GM12878 (cell line): ENCODE results near the gene DOCK2. TPM values are rescaled to one million over a fixed set of nuclear protein-coding genes. Genes with fewer than 3 reads are reported as not detected.

Source experiments
- ATAC-seq: fragments of 200-7000 bp; cut with Tn5 transposase; 3 replicates; pipeline ENCODE4 v1.9.1; 2020; ENCODE audit warnings: mild to moderate bottlenecking, moderate library complexity
- BruUV-seq: library from RNA; stranded (reverse); fragments of 400-500 nt; replicated peaks from 2 replicates; lab custom pipeline; 2021; lab: Mats Ljungman, UMichigan
- CTCF ChIA-PET: fragments of 300-600 bp; sonication (Branson Sonifier 250); formaldehyde crosslinking; extraction: SDS; loops from one replicate; lab custom pipeline; 2021; ENCODE audit warnings: inconsistent platforms; lab: Yijun Ruan, JAX
- POLR2A ChIA-PET: fragments of 350-600 bp; formaldehyde crosslinking; extraction: SDS; loops from one replicate; lab custom pipeline; 2021; ENCODE audit warnings: inconsistent platforms; lab: Charles Lee
- RAD21 ChIA-PET: fragments of 300-600 bp; sonication (Branson Sonifier 250); formaldehyde crosslinking; loops from one replicate; lab custom pipeline; 2023; ENCODE audit warnings: antibody characterized with exemption; ENCODE audit not compliant: unreplicated experiment; lab: Charles Lee
- SMC1A ChIA-PET: fragments of 300-600 bp; sonication (Branson Sonifier 250); formaldehyde crosslinking; loops from one replicate; lab custom pipeline; 2023; ENCODE audit not compliant: unreplicated experiment, uncharacterized antibody; lab: Charles Lee
- DNase-seq: peaks from one replicate; pipeline ENCODE4 v3.0.0-alpha.2; 2011; ENCODE audit warnings: low read depth, low spot score
- FAIRE-seq: peaks from 3 replicates; lab custom pipeline; 2011; peaks lifted over from hg19 to GRCh38; lab: Jason Lieb, UNC
- H2AFZ ChIP-seq: 2 replicates; pipeline ENCODE4 v1.6.0; 2011; ENCODE audit warnings: low read depth, low read length, control low read depth; ENCODE audit not compliant: control insufficient read depth
- H3K27ac ChIP-seq: 2 replicates; pipeline ENCODE4 v1.5.1; 2011; ENCODE audit warnings: control low read depth; ENCODE audit not compliant: control insufficient read depth, insufficient read depth
- H3K27me3 ChIP-seq, 2 experiments: replicated peaks in 1 of 2; 2 replicates each; pipeline versions ENCODE4 v1.6.0 to v1.6.1; 2011; ENCODE audit warnings: low read length in 1 of 2; ENCODE audit not compliant: control insufficient read depth in 2 of 2, insufficient read depth in 2 of 2
- H3K36me3 ChIP-seq, 2 experiments: 2 replicates each; pipeline ENCODE4 v1.5.1; 2011; ENCODE audit warnings: low read length in 1 of 2; ENCODE audit not compliant: control insufficient read depth in 2 of 2, insufficient read depth in 2 of 2
- H3K4me1 ChIP-seq: 2 replicates; pipeline ENCODE4 v1.6.1; 2011; ENCODE audit warnings: mild to moderate bottlenecking, low read length, moderate library complexity, mixed read lengths; ENCODE audit not compliant: control insufficient read depth, insufficient read depth
- H3K4me2 ChIP-seq: 2 replicates; pipeline ENCODE4 v1.6.0; 2011; ENCODE audit warnings: control low read depth; ENCODE audit not compliant: control insufficient read depth, insufficient read depth
- H3K4me3 ChIP-seq: fragments of 200-600 bp; sonication (generic); 2 replicates; pipeline ENCODE4 v1.5.1; 2016
- H3K79me2 ChIP-seq: 2 replicates; pipeline ENCODE4 v1.6.0; 2011; ENCODE audit warnings: low read length; ENCODE audit not compliant: control insufficient read depth, insufficient read depth
- H3K9ac ChIP-seq: 2 replicates; pipeline ENCODE4 v1.8.0; 2011; ENCODE audit warnings: low read length, control low read depth, mixed read lengths; ENCODE audit not compliant: control insufficient read depth, insufficient read depth
- H3K9me3 ChIP-seq: replicated peaks from 3 replicates; pipeline ENCODE4 v1.5.1; 2011; ENCODE audit warnings: mild to moderate bottlenecking, low read length; ENCODE audit not compliant: control insufficient read depth, insufficient read depth
- H4K20me1 ChIP-seq: 2 replicates; pipeline ENCODE4 v1.6.0; 2011; ENCODE audit not compliant: control insufficient read depth, insufficient read depth
- ETV6 ChIP-seq, 2 experiments: fragments of 450-650 bp in 1 of 2; IDR thresholded peaks in 1 of 2; conservative IDR thresholded peaks in 1 of 2; 2 replicates each; pipeline ENCODE4 v1.6.1; 2014; ENCODE audit warnings: antibody characterized with exemption in 1 of 2, borderline replicate concordance in 1 of 2, low read depth in 1 of 2, mild to moderate bottlenecking in 1 of 2, moderate library complexity in 1 of 2
- IKZF1 ChIP-seq: fragments of 450-650 bp; conservative IDR thresholded peaks from 2 replicates; pipeline ENCODE4 v1.6.1; 2017; ENCODE audit warnings: antibody characterized with exemption, mild to moderate bottlenecking
- IKZF2 ChIP-seq, 2 experiments: fragments of 450-650 bp; IDR thresholded peaks; 2 replicates each; pipeline ENCODE4 v1.6.1; 2017; ENCODE audit warnings: mild to moderate bottlenecking in 2 of 2, moderate library complexity in 2 of 2
- MLLT1 ChIP-seq: fragments of 450-650 bp; IDR thresholded peaks from 2 replicates; pipeline ENCODE4 v1.6.1; 2016; ENCODE audit warnings: mild to moderate bottlenecking
- NR2C1 ChIP-seq: fragments of 450-650 bp; IDR thresholded peaks from 2 replicates; pipeline ENCODE4 v1.6.1; 2017; ENCODE audit warnings: antibody characterized with exemption, mild to moderate bottlenecking, moderate library complexity
- RB1 ChIP-seq: fragments of 450-650 bp; formaldehyde crosslinking; IDR thresholded peaks from 2 replicates; pipeline ENCODE4 v1.6.1; 2017; ENCODE audit warnings: mild to moderate bottlenecking, borderline replicate concordance
- SMAD1 ChIP-seq: fragments of 450-650 bp; IDR thresholded peaks from 2 replicates; pipeline ENCODE4 v1.6.1; 2018; ENCODE audit warnings: mild to moderate bottlenecking, low read depth; ENCODE audit not compliant: partially characterized antibody
- TCF7 ChIP-seq: IDR thresholded peaks from 2 replicates; pipeline ENCODE4 v1.6.1; 2014; ENCODE audit warnings: antibody characterized with exemption, borderline replicate concordance
- ZBTB40 ChIP-seq: fragments of 450-650 bp; IDR thresholded peaks from 2 replicates; pipeline ENCODE4 v1.6.1; 2016; ENCODE audit warnings: mild to moderate bottlenecking, moderate library complexity, borderline replicate concordance
- WGBS: methylation state at CpG from one replicate; pipeline ENCODE4 v1.1.6; 2016; ENCODE audit warnings: low lambda C conversion rate; ENCODE audit not compliant: insufficient replicate concordance, insufficient coverage; ENCODE audit errors: missing lambda C conversion rate; 5-methylcytosine and 5-hydroxymethylcytosine counted together
- in situ Hi-C: fragments of 300-500 bp; cut with MboI; formaldehyde crosslinking; loops from 9 replicates; pipeline ENCODE4 v1.14.3; 2018; ENCODE audit warnings: mixed read lengths
- intact Hi-C: fragments of 100-400 bp; cut with micrococcal nuclease; formaldehyde crosslinking; loops from one replicate; pipeline ENCODE4 v1.14.2; 2022; ENCODE audit not compliant: unreplicated experiment
- polyA plus RNA-seq, 11 experiments: library from polyadenylated mRNA; depleted of rRNA in 4 of 11; unstranded in 6 of 11; stranded (reverse) in 5 of 11; fragments of >200 nt; fragmentation: Nextera tagmentation in 4 of 11; fragmentation: Illumina TruSeq in 1 of 11; extraction: Ambion mirVana in 4 of 11; extraction: Trizol in 1 of 11; gene quantifications; 1 replicate in 1 of 11; 2 replicates in 10 of 11; pipeline versions ENCODE4 v1.2.1 to v1.2.3, GENCODE V29; 2011 to 2016; ENCODE audit warnings: inconsistent platforms in 2 of 11, missing spikeins in 2 of 11, low read depth in 1 of 11
- total RNA-seq, 4 experiments: library from RNA; depleted of rRNA in 3 of 4; stranded (reverse); fragments of >200 nt in 3 of 4; fragmentation: Illumina TruSeq in 1 of 4; extraction: Trizol in 1 of 4; gene quantifications; 2 replicates each; pipeline versions ENCODE4 v1.2.1 to v1.2.3, GENCODE V29; 2013 to 2021

Gene DOCK2
- total and polyA plus RNA-seq, 10 of the 15 experiments (the other 5 are each of a cell fraction or from before 2014, with no cell fraction given), result 34.2 to 192 (median 118) TPM

- ChIA-PET CTCF (interaction anchor here (1.5 to 4.9 kb wide), 3 partner anchors 14 to 215 kb away, joined by 3 to 27 read pairs (median 6); partner anchors contain the start of gene INSYN2B), POLR2A (interaction anchor here (0.6 to 2.9 kb wide), 4 partner anchors 13 to 40 kb away, joined by 3 to 12 read pairs (median 4); no protein-coding TSS in a partner anchor), RAD21 (interaction anchor here (1.0 to 9.2 kb wide), 8 partner anchors 13 to 215 kb away, joined by 4 to 78 read pairs (median 8); partner anchors contain the start of gene INSYN2B), SMC1A (interaction anchor here (1.2 to 12.8 kb wide), 8 partner anchors 14 to 63 kb away, joined by 3 to 202 read pairs (median 6); no protein-coding TSS in a partner anchor)
- H3K27me3 ChIP-seq, result no peaks in the 10 kb centered on the region
- FAIRE-seq, result no peak
- no peaks in the 10 kb centered on the region for H4K20me1 ChIP-seq
- in situ Hi-C loops, result no loop called here
- no peak for DNase-seq
- TF ChIP-seq ZBTB40, result peak; percentile 77; the same call in 1 of the 2 replicates
- peak; percentile 35; the same call in 1 of the 2 replicates for TF ChIP-seq IKZF1
- TF ChIP-seq TCF7, result no peak
- no peak for TF ChIP-seq SMAD1
- TF ChIP-seq RB1, result no peak
- no peak for TF ChIP-seq MLLT1
- TF ChIP-seq ETV6 (conservative IDR thresholded peaks at IDR 0.05 in 1 of 2, IDR thresholded peaks at IDR 0.05 in 1 of 2; ENCODE audit: borderline replicate concordance in 1 of 2, low read depth in 1 of 2), result no peak
- TF ChIP-seq NR2C1, result no peak
- 0 out of 4 replicates have a peak, but pooled peaks of 1 of the 2 experiments have one; percentile 25 for TF ChIP-seq IKZF2 (IDR thresholded peaks at IDR 0.05)
- WGBS, result 100% methylated on average over 3 of the region's 3 CpGs
- H2AFZ ChIP-seq, result no peak overlapping the region
- BruUV-seq, result TSS peak; percentile 35
- H3K27ac ChIP-seq, result no peak overlapping the region
- intact Hi-C loops, result loop anchor here (5.0 kb wide), 1 partner anchor 42 kb away; no protein-coding TSS in a partner anchor
- H3K36me3 ChIP-seq, result peaks cover 15 to 44% of the 10 kb centered on the region in 2 experiments
- H3K4me3 ChIP-seq, result no peak overlapping the region
- ATAC-seq, result no peak
- no peaks in the 10 kb centered on the region; the same call in 1 of the 2 replicates for H3K79me2 ChIP-seq
- H3K4me1 ChIP-seq, result peaks cover 5% of the 10 kb centered on the region; the same call in 1 of the 2 replicates
- H3K9ac ChIP-seq, result no peak overlapping the region
- peaks cover 2% of the 10 kb centered on the region; the same call in 2 of the 3 replicates for H3K9me3 ChIP-seq
- no peak overlapping the region for H3K4me2 ChIP-seq
Observed at GRCh38 chr5:169765176-169765996, 128.3 kb downstream of the DOCK2 start.
